GM12878 (cell line): ENCODE data around the gene TBATA. TPM values are rescaled to one million over a fixed set of nuclear protein-coding genes. Genes with fewer than 3 reads are reported as not detected.

Experiments
- ATAC-seq: fragments of 200-7000 bp; cut with Tn5 transposase; 3 replicates; pipeline ENCODE4 v1.9.1; 2020; ENCODE audit warnings: mild to moderate bottlenecking, moderate library complexity
- BruUV-seq: library from RNA; stranded (reverse); fragments of 400-500 nt; replicated peaks from 2 replicates; lab custom pipeline; 2021; lab: Mats Ljungman, UMichigan
- CTCF ChIA-PET: fragments of 300-600 bp; sonication (Branson Sonifier 250); formaldehyde crosslinking; extraction: SDS; loops from one replicate; lab custom pipeline; 2021; ENCODE audit warnings: inconsistent platforms; lab: Yijun Ruan, JAX
- POLR2A ChIA-PET: fragments of 350-600 bp; formaldehyde crosslinking; extraction: SDS; loops from one replicate; lab custom pipeline; 2021; ENCODE audit warnings: inconsistent platforms; lab: Charles Lee
- RAD21 ChIA-PET: fragments of 300-600 bp; sonication (Branson Sonifier 250); formaldehyde crosslinking; loops from one replicate; lab custom pipeline; 2023; ENCODE audit warnings: antibody characterized with exemption; ENCODE audit not compliant: unreplicated experiment; lab: Charles Lee
- SMC1A ChIA-PET: fragments of 300-600 bp; sonication (Branson Sonifier 250); formaldehyde crosslinking; loops from one replicate; lab custom pipeline; 2023; ENCODE audit not compliant: unreplicated experiment, uncharacterized antibody; lab: Charles Lee
- DNase-seq: peaks from one replicate; pipeline ENCODE4 v3.0.0-alpha.2; 2011; ENCODE audit warnings: low read depth, low spot score
- FAIRE-seq: peaks from 3 replicates; lab custom pipeline; 2011; peaks lifted over from hg19 to GRCh38; lab: Jason Lieb, UNC
- H2AFZ ChIP-seq: 2 replicates; pipeline ENCODE4 v1.6.0; 2011; ENCODE audit warnings: low read depth, low read length, control low read depth; ENCODE audit not compliant: control insufficient read depth
- H3K27ac ChIP-seq: 2 replicates; pipeline ENCODE4 v1.5.1; 2011; ENCODE audit warnings: control low read depth; ENCODE audit not compliant: control insufficient read depth, insufficient read depth
- H3K27me3 ChIP-seq, 2 experiments: replicated peaks in 1 of 2; 2 replicates each; pipeline versions ENCODE4 v1.6.0 to v1.6.1; 2011; ENCODE audit warnings: low read length in 1 of 2; ENCODE audit not compliant: control insufficient read depth in 2 of 2, insufficient read depth in 2 of 2
- H3K36me3 ChIP-seq, 2 experiments: 2 replicates each; pipeline ENCODE4 v1.5.1; 2011; ENCODE audit warnings: low read length in 1 of 2; ENCODE audit not compliant: control insufficient read depth in 2 of 2, insufficient read depth in 2 of 2
- H3K4me1 ChIP-seq: 2 replicates; pipeline ENCODE4 v1.6.1; 2011; ENCODE audit warnings: mild to moderate bottlenecking, low read length, moderate library complexity, mixed read lengths; ENCODE audit not compliant: control insufficient read depth, insufficient read depth
- H3K4me2 ChIP-seq: 2 replicates; pipeline ENCODE4 v1.6.0; 2011; ENCODE audit warnings: control low read depth; ENCODE audit not compliant: control insufficient read depth, insufficient read depth
- H3K4me3 ChIP-seq: fragments of 200-600 bp; sonication (generic); 2 replicates; pipeline ENCODE4 v1.5.1; 2016
- H3K79me2 ChIP-seq: 2 replicates; pipeline ENCODE4 v1.6.0; 2011; ENCODE audit warnings: low read length; ENCODE audit not compliant: control insufficient read depth, insufficient read depth
- H3K9ac ChIP-seq: 2 replicates; pipeline ENCODE4 v1.8.0; 2011; ENCODE audit warnings: low read length, control low read depth, mixed read lengths; ENCODE audit not compliant: control insufficient read depth, insufficient read depth
- H3K9me3 ChIP-seq: replicated peaks from 3 replicates; pipeline ENCODE4 v1.5.1; 2011; ENCODE audit warnings: mild to moderate bottlenecking, low read length; ENCODE audit not compliant: control insufficient read depth, insufficient read depth
- H4K20me1 ChIP-seq: 2 replicates; pipeline ENCODE4 v1.6.0; 2011; ENCODE audit not compliant: control insufficient read depth, insufficient read depth
- ATF3 ChIP-seq: IDR thresholded peaks from 2 replicates; pipeline ENCODE4 v1.6.1; 2011; ENCODE audit warnings: low read depth, mild to moderate bottlenecking, low read length, moderate library complexity, borderline replicate concordance; ENCODE audit errors: extremely low read depth
- BACH1 ChIP-seq: fragments of 450-650 bp; IDR thresholded peaks from 2 replicates; pipeline ENCODE4 v1.6.1; 2017; ENCODE audit warnings: mild to moderate bottlenecking, borderline replicate concordance
- CBX3 ChIP-seq: fragments of 200-600 bp; sonication (generic); IDR thresholded peaks from 2 replicates; pipeline ENCODE4 v1.6.1; 2016; ENCODE audit warnings: low read depth, borderline replicate concordance
- E2F4 ChIP-seq: IDR thresholded peaks from 2 replicates; pipeline ENCODE4 v1.6.1; 2012; ENCODE audit warnings: low read depth, low read length, improper control_type of control experiment
- ELK1 ChIP-seq: IDR thresholded peaks from 2 replicates; pipeline ENCODE4 v1.6.1; 2012; ENCODE audit warnings: low read depth, low read length, improper control_type of control experiment
- IRF3 ChIP-seq: fragments of 450-650 bp; IDR thresholded peaks from 2 replicates; pipeline ENCODE4 v1.6.1; 2014; ENCODE audit warnings: mild to moderate bottlenecking
- JUNB ChIP-seq: IDR thresholded peaks from 2 replicates; pipeline ENCODE4 v1.6.1; 2016; ENCODE audit warnings: antibody characterized with exemption, mild to moderate bottlenecking
- SMC3 ChIP-seq: IDR thresholded peaks from 2 replicates; pipeline ENCODE4 v1.6.1; 2011; ENCODE audit warnings: low read length, improper control_type of control experiment, borderline replicate concordance
- ZBTB40 ChIP-seq: fragments of 450-650 bp; IDR thresholded peaks from 2 replicates; pipeline ENCODE4 v1.6.1; 2016; ENCODE audit warnings: mild to moderate bottlenecking, moderate library complexity, borderline replicate concordance
- WGBS: methylation state at CpG from one replicate; pipeline ENCODE4 v1.1.6; 2016; ENCODE audit warnings: low lambda C conversion rate; ENCODE audit not compliant: insufficient replicate concordance, insufficient coverage; ENCODE audit errors: missing lambda C conversion rate; 5-methylcytosine and 5-hydroxymethylcytosine counted together
- in situ Hi-C: fragments of 300-500 bp; cut with MboI; formaldehyde crosslinking; loops from 9 replicates; pipeline ENCODE4 v1.14.3; 2018; ENCODE audit warnings: mixed read lengths
- intact Hi-C: fragments of 100-400 bp; cut with micrococcal nuclease; formaldehyde crosslinking; loops from one replicate; pipeline ENCODE4 v1.14.2; 2022; ENCODE audit not compliant: unreplicated experiment
- polyA plus RNA-seq, 11 experiments: library from polyadenylated mRNA; depleted of rRNA in 4 of 11; unstranded in 6 of 11; stranded (reverse) in 5 of 11; fragments of >200 nt; fragmentation: Nextera tagmentation in 4 of 11; fragmentation: Illumina TruSeq in 1 of 11; extraction: Ambion mirVana in 4 of 11; extraction: Trizol in 1 of 11; gene quantifications; 1 replicate in 1 of 11; 2 replicates in 10 of 11; pipeline versions ENCODE4 v1.2.1 to v1.2.3, GENCODE V29; 2011 to 2016; ENCODE audit warnings: inconsistent platforms in 2 of 11, missing spikeins in 2 of 11, low read depth in 1 of 11
- total RNA-seq, 4 experiments: library from RNA; depleted of rRNA in 3 of 4; stranded (reverse); fragments of >200 nt in 3 of 4; fragmentation: Illumina TruSeq in 1 of 4; extraction: Trizol in 1 of 4; gene quantifications; 2 replicates each; pipeline versions ENCODE4 v1.2.1 to v1.2.3, GENCODE V29; 2013 to 2021

The TBATA gene
- total and polyA plus RNA-seq, 10 of the 15 experiments (the other 5 are each of a cell fraction or from before 2014, with no cell fraction given): not detected

- no peak for TF ChIP-seq ELK1
- no peak for TF ChIP-seq BACH1
- no peak for TF ChIP-seq IRF3
- TF ChIP-seq SMC3: no peak
- TF ChIP-seq ATF3: no peak
- no peak for TF ChIP-seq JUNB
These were observed 22.6 kb downstream of the TBATA start (continued) for GRCh38 chr10:70762441-70763175.

GRCh38 chr10:70761727-70762350 lies 23.3 kb downstream of the TBATA start:
- POLR2A ChIA-PET: no interaction called here
- intact Hi-C loops (no loop called here), in situ Hi-C loops (loop anchor here (5.0 kb wide), 2 partner anchors 215 to 300 kb away; no protein-coding TSS in a partner anchor)
- ATAC-seq (no peak), FAIRE-seq (no peak), DNase-seq (no peak)
- Histone ChIP-seq H3K4me2 (no peak overlapping the region), H3K79me2 (no peaks in the 10 kb centered on the region), H3K9me3 (peaks cover 2% of the 10 kb centered on the region; the same call in 1 of the 3 replicates), H3K27ac (no peak overlapping the region), H4K20me1 (no peaks in the 10 kb centered on the region), H3K9ac (no peak overlapping the region), H2AFZ (no peak overlapping the region), H3K4me3 (no peak overlapping the region), H3K36me3 (no peaks in the 10 kb centered on the region), H3K4me1 (no peaks in the 10 kb centered on the region), H3K27me3 (no peaks in the 10 kb centered on the region; a peak in 2 of 4 replicates)
- 39% methylated on average over 10 of the region's 10 CpGs for WGBS
- RAD21 ChIA-PET: interaction anchor here (0.7 to 3.4 kb wide), 3 partner anchors 16 to 300 kb away, joined by 3 to 23 read pairs (median 4); no protein-coding TSS in a partner anchor
- BruUV-seq: no TSS peak
- CTCF ChIA-PET: interaction anchor here (1.1 to 6.1 kb wide), 2 partner anchors 32 to 211 kb away, joined by 3 to 87 read pairs; no protein-coding TSS in a partner anchor
- SMC1A ChIA-PET: interaction anchor here (1.0 to 6.7 kb wide), 3 partner anchors 8 to 211 kb away, joined by 3 to 45 read pairs (median 4); no protein-coding TSS in a partner anchor
- TF ChIP-seq CBX3 (no peak), ZBTB40 (no peak), E2F4 (no peak)
